ENCODE data around the gene AMBRA1.

- TF ChIP-seq CTCF (conservative IDR thresholded peaks at IDR 0.05 in 1 of 2, IDR thresholded peaks at IDR 0.05 in 1 of 2; ENCODE audit: extremely low read depth in 1 of 2, insufficient read depth in 1 of 2, low read depth in 1 of 2, low read length in 2 of 2): no peak
- no peak for TF ChIP-seq EZH2 (IDR thresholded peaks at IDR 0.05; ENCODE audit: borderline replicate concordance, low read length)
Observed at GRCh38 chr11:46351148-46351547, 242.7 kb downstream of the AMBRA1 start.
